ENCODE results near the gene MOB3A.

The MOB3A gene

DNA sequence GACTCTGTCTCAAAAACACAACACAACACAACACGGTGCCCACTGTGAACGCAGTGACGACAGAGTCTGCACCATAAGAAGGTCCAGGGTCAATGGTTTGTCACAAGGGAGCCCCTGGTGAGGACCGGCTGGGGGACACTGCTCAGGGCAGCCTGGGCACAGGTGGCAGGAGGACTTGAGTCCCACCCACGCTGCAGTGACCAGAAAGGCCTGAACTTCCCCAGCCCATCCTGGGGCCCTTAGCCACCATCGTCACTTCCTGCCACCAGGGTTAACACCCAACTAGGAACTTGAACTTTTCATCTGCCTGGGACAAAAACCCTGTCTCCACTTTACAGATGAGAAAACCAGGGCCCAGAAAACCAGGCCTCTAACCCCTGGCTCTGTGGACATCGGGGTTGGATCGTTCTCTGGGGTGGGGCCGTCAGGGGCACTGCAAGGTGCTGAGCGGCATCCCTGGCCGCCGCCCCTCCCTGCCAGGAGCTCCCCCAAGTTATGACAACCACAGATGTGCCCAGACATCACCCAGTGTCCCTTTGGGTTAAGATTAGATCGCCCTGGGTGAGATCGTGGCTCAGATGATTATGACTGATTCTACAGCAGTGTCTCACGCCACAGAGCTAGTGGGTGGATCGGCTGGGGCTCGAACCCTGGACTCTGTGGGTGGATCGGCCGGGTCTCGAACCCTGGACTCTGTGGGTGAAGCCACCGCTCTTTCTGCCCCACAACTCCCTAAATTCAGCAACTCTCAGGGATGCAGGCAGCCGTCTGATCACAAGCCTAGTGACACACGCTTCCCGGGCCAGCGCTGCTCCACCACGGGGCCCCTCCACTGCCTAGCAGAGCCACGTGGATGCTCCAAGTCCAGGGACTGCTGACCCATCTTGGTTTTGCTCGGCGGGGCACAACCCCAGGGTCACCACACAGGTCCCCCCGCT lies 14.0 kb downstream of the MOB3A start:
- Histone ChIP-seq H3K9me3 (ENCODE audit: insufficient read depth, low read length) (no peaks in the 10 kb centered on the region), H3K36me3 (ENCODE audit: insufficient read depth, insufficient read length, low read length) (peaks cover 54% of the 10 kb centered on the region), H3K4me3 (ENCODE audit: insufficient read length, low read depth) (no peak overlapping the region), H3K27me3 (ENCODE audit: insufficient read depth, insufficient read length) (no peaks in the 10 kb centered on the region), H3K9ac (ENCODE audit: insufficient read length, low read depth) (no peak overlapping the region), H3K4me1 (ENCODE audit: insufficient read depth, insufficient read length) (peaks cover 7% of the 10 kb centered on the region)
- no peak for TF ChIP-seq ZNF274 (IDR thresholded peaks at IDR 0.05; ENCODE audit: low read depth, low read length)
- no peak for TF ChIP-seq YY1 (IDR thresholded peaks at IDR 0.05; ENCODE audit: insufficient read depth, insufficient read length)
- TF ChIP-seq SUZ12 (IDR thresholded peaks at IDR 0.05; ENCODE audit: extremely low read depth, insufficient read depth, insufficient read length), result no peak
- DNase-seq (ENCODE audit: low read depth, low spot score), result no peak

DNA sequence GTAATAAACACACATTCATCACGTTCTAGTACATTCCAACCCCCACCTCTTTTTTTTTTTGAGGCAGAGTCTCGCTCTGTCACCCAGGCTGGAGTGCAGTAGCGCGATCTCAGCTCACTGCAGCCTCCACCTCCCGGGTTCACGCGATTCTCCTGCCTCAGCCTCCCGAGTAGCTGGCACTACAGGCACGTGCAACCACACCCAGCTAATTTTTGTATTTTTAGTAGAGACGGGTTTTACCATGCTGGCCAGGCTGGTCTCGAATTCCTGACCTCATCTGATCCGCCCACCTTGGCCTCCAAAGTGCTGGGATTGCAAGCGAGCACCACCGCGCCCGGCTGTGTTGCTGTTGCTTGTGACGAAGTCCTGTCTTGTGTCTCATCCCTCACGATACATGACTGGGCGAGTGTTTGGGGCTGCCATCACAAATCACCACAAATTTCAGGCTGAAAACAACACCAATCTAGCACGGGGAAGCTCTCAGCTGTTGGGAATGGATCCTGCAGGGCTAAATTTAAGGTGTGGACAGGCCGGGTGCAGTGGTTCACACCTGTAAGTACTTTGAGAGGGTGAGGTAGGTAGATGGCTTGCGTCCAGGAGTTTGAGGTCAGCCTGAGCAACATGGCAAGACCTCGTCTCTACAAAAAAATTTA lies 15.7 kb downstream of the MOB3A start:
- peaks cover 66% of the 10 kb centered on the region for H3K36me3 ChIP-seq (ENCODE audit: insufficient read depth, insufficient read length, low read length)
- DNase-seq (ENCODE audit: low read depth, low spot score), result no peak
- no peaks in the 10 kb centered on the region for H3K9me3 ChIP-seq (ENCODE audit: insufficient read depth, low read length)
- no peak for TF ChIP-seq SUZ12 (IDR thresholded peaks at IDR 0.05; ENCODE audit: extremely low read depth, insufficient read depth, insufficient read length)
- no peak for TF ChIP-seq ZNF274 (IDR thresholded peaks at IDR 0.05; ENCODE audit: low read depth, low read length)
- TF ChIP-seq YY1 (IDR thresholded peaks at IDR 0.05; ENCODE audit: insufficient read depth, insufficient read length), result no peak
- H3K4me1 ChIP-seq (ENCODE audit: insufficient read depth, insufficient read length), result peaks cover 7% of the 10 kb centered on the region
- H3K9ac ChIP-seq (ENCODE audit: insufficient read length, low read depth), result no peak overlapping the region
- no peaks in the 10 kb centered on the region for H3K27me3 ChIP-seq (ENCODE audit: insufficient read depth, insufficient read length)
- no peak overlapping the region for H3K4me3 ChIP-seq (ENCODE audit: insufficient read length, low read depth)

- no peak for TF ChIP-seq ZNF274 (IDR thresholded peaks at IDR 0.05; ENCODE audit: low read depth, low read length)
- TF ChIP-seq YY1 (IDR thresholded peaks at IDR 0.05; ENCODE audit: insufficient read depth, insufficient read length), result no peak
- TF ChIP-seq SUZ12 (IDR thresholded peaks at IDR 0.05; ENCODE audit: extremely low read depth, insufficient read depth, insufficient read length), result no peak
- peaks cover 5% of the 10 kb centered on the region for H3K4me1 ChIP-seq (ENCODE audit: insufficient read depth, insufficient read length)
- peaks cover 69% of the 10 kb centered on the region for H3K36me3 ChIP-seq (ENCODE audit: insufficient read depth, insufficient read length, low read length)
- no peak overlapping the region for H3K9ac ChIP-seq (ENCODE audit: insufficient read length, low read depth)
- no peaks in the 10 kb centered on the region for H3K9me3 ChIP-seq (ENCODE audit: insufficient read depth, low read length)
- H3K27me3 ChIP-seq (ENCODE audit: insufficient read depth, insufficient read length), result no peaks in the 10 kb centered on the region
- no peak overlapping the region for H3K4me3 ChIP-seq (ENCODE audit: insufficient read length, low read depth)
- no peak for DNase-seq (ENCODE audit: low read depth, low spot score)
Observed at GRCh38 chr19:2079865-2080301, 16.2 kb downstream of the MOB3A start.

DNA sequence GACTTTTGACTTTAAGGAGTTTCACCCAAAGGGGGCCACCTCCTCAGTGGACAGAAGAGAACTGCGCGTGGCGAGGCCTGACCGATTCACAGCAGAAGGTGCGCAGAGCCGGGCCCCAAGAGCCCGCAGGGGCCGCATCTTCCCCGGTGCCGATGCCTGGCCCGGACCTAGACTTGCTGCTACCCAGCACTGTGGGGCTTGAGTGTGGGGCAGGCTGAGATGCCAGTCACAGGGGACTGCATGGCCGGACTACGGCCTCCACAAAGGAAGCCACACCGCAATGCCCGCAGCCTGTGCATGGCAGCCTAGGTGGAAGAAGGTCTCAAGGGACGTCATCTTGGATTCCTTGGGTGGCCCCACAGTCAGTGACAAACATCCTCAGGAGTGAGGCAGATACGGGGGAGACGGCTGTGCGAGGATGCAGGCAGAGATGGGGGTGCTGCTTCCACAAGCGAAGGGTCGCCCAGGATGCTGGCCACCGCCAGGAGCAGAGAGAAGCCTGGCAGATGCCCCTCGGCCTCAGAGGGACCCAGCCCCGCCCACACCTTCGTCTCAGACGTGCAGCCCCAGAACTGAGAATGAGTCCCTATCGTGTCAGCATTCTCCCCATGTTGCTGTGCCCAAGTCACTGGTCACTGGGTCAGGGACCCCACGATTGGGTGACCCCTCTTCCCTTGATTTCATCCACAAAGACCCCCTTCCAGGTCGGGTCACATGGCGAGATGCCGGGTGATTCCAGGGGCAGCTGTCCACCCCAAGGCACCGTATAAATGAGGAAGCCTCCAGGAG lies 16.9 kb downstream of the MOB3A start:
- no peak overlapping the region for H3K9ac ChIP-seq (ENCODE audit: insufficient read length, low read depth)
- peaks cover 68% of the 10 kb centered on the region for H3K36me3 ChIP-seq (ENCODE audit: insufficient read depth, insufficient read length, low read length)
- DNase-seq (ENCODE audit: low read depth, low spot score), result no peak
- H3K4me1 ChIP-seq (ENCODE audit: insufficient read depth, insufficient read length), result peaks cover 5% of the 10 kb centered on the region
- no peaks in the 10 kb centered on the region for H3K9me3 ChIP-seq (ENCODE audit: insufficient read depth, low read length)
- TF ChIP-seq YY1 (IDR thresholded peaks at IDR 0.05; ENCODE audit: insufficient read depth, insufficient read length) (no peak), ZNF274 (IDR thresholded peaks at IDR 0.05; ENCODE audit: low read depth, low read length) (no peak)
- no peaks in the 10 kb centered on the region for H3K27me3 ChIP-seq (ENCODE audit: insufficient read depth, insufficient read length)
- H3K4me3 ChIP-seq (ENCODE audit: insufficient read length, low read depth), result no peak overlapping the region

- Histone ChIP-seq H3K27me3 (ENCODE audit: insufficient read depth, insufficient read length) (no peaks in the 10 kb centered on the region), H3K9me3 (ENCODE audit: insufficient read depth, low read length) (no peaks in the 10 kb centered on the region), H3K4me3 (ENCODE audit: insufficient read length, low read depth) (no peak overlapping the region), H3K4me1 (ENCODE audit: insufficient read depth, insufficient read length) (peaks cover 3% of the 10 kb centered on the region), H3K9ac (ENCODE audit: insufficient read length, low read depth) (no peak overlapping the region), H3K36me3 (ENCODE audit: insufficient read depth, insufficient read length, low read length) (peaks cover 67% of the 10 kb centered on the region)
- TF ChIP-seq YY1 (IDR thresholded peaks at IDR 0.05; ENCODE audit: insufficient read depth, insufficient read length), result no peak
- no peak for TF ChIP-seq SUZ12 (IDR thresholded peaks at IDR 0.05; ENCODE audit: extremely low read depth, insufficient read depth, insufficient read length)
- TF ChIP-seq ZNF274 (IDR thresholded peaks at IDR 0.05; ENCODE audit: low read depth, low read length), result no peak
- DNase-seq (ENCODE audit: low read depth, low spot score), result no peak
Observed at GRCh38 chr19:2077833-2078619, 18.1 kb downstream of the MOB3A start.

DNA sequence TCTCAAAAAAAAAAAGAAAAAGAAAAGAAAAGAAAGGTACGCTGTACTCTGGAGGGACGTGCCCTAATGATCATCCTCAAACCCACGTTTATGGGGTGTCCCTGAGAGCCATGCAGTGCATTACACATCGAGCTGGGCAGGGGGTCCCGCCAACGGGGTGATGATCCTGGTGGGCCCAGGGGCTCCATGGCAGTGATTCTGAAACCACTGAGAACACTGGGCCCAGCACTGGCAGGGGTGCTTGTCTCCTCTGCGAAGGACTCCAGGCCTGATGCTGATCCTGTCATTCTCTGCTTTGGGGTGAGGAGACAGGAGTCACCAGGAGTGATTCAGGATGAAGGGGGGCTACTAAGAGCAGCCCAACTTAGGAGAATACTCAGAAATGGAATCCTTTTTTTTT lies 18.7 kb downstream of the MOB3A start:
- Histone ChIP-seq H3K36me3 (ENCODE audit: insufficient read depth, insufficient read length, low read length) (peaks cover 71% of the 10 kb centered on the region), H3K9me3 (ENCODE audit: insufficient read depth, low read length) (no peaks in the 10 kb centered on the region), H3K9ac (ENCODE audit: insufficient read length, low read depth) (no peak overlapping the region), H3K27me3 (ENCODE audit: insufficient read depth, insufficient read length) (no peaks in the 10 kb centered on the region), H3K4me1 (ENCODE audit: insufficient read depth, insufficient read length) (peaks cover 3% of the 10 kb centered on the region), H3K4me3 (ENCODE audit: insufficient read length, low read depth) (no peak overlapping the region)
- DNase-seq (ENCODE audit: low read depth, low spot score), result no peak
- no peak for TF ChIP-seq ZNF274 (IDR thresholded peaks at IDR 0.05; ENCODE audit: low read depth, low read length)
